WTC11 (cell line): ENCODE measurements around the gene SLC10A7. TPM values are rescaled to one million over a fixed set of nuclear protein-coding genes. Genes with fewer than 3 reads are reported as not detected.

ENCODE experiments used
- ATAC-seq: fragments of 200-7000 bp; cut with Tn5 transposase; 2 replicates; pipeline ENCODE4 v1.10.0; 2021; ENCODE audit warnings: mild to moderate bottlenecking, moderate library complexity
- CTCF ChIA-PET: fragments of 300-600 bp; sonication (Branson Sonifier 250); formaldehyde crosslinking; loops from one replicate; lab custom pipeline; 2021; ENCODE audit warnings: antibody characterized with exemption; lab: Charles Lee
- POLR2A ChIA-PET: fragments of 350-600 bp; sonication (Branson Sonifier 250); formaldehyde crosslinking; loops from one replicate; lab custom pipeline; 2021; ENCODE audit warnings: antibody characterized with exemption; lab: Charles Lee
- DNase-seq: peaks from one replicate; pipeline ENCODE4 v3.0.0; 2021; ENCODE audit warnings: low spot score
- H3K27ac Mint-ChIP-seq: 2 replicates; pipeline ENCODE4 v1.8.0; 2021; ENCODE audit warnings: mixed read lengths
- H3K27me3 Mint-ChIP-seq: 2 replicates; pipeline ENCODE4 v1.8.0; 2021; ENCODE audit warnings: low read depth, mild to moderate bottlenecking, moderate library complexity, mixed read lengths
- H3K36me3 Mint-ChIP-seq: 2 replicates; pipeline ENCODE4 v1.8.0; 2021; ENCODE audit warnings: mixed read lengths
- H3K4me1 Mint-ChIP-seq: 2 replicates; pipeline ENCODE4 v1.8.0; 2022; ENCODE audit warnings: mixed read lengths
- H3K4me3 Mint-ChIP-seq: 2 replicates; pipeline ENCODE4 v1.8.0; 2021; ENCODE audit warnings: mild to moderate bottlenecking, moderate library complexity, mixed read lengths
- H3K9me3 Mint-ChIP-seq: 2 replicates; pipeline ENCODE4 v1.8.0; 2021; ENCODE audit warnings: mixed read lengths
- CBFB ChIP-seq: sonication (generic); formaldehyde crosslinking; IDR thresholded peaks from 2 replicates; pipeline ENCODE4 v1.8.1; 2022; ENCODE audit warnings: mild to moderate bottlenecking, low read depth, missing genetic modification reagents
- E2F1 ChIP-seq: sonication (generic); formaldehyde crosslinking; IDR thresholded peaks from 2 replicates; pipeline ENCODE4 v1.8.0; 2022; ENCODE audit warnings: mild to moderate bottlenecking, missing genetic modification reagents
- E2F4 ChIP-seq: sonication (generic); formaldehyde crosslinking; IDR thresholded peaks from 2 replicates; pipeline ENCODE4 v1.8.1; 2022; ENCODE audit warnings: low read depth, mild to moderate bottlenecking, moderate library complexity, missing genetic modification reagents, borderline replicate concordance
- EMX1 ChIP-seq: fragments of 250-450 bp; sonication (Bioruptor Pico); IDR thresholded peaks from 2 replicates; pipeline ENCODE4 v1.8.0; 2021; ENCODE audit warnings: mild to moderate bottlenecking
- ERG ChIP-seq: fragments of 250-450 bp; sonication (Bioruptor Pico); IDR thresholded peaks from 2 replicates; pipeline ENCODE4 v1.8.0; 2021; ENCODE audit warnings: mild to moderate bottlenecking
- FOXJ3 ChIP-seq: sonication (generic); formaldehyde crosslinking; IDR thresholded peaks from 2 replicates; pipeline ENCODE4 v1.9.0; 2021; ENCODE audit warnings: missing genetic modification reagents, mild to moderate bottlenecking, borderline replicate concordance
- FOXP1 ChIP-seq: sonication (generic); formaldehyde crosslinking; IDR thresholded peaks from 2 replicates; pipeline ENCODE4 v1.8.0; 2022; ENCODE audit warnings: missing genetic modification reagents, mild to moderate bottlenecking, moderate library complexity, borderline replicate concordance
- GTF2I ChIP-seq: fragments of 250-450 bp; sonication (Bioruptor Pico); conservative IDR thresholded peaks from 2 replicates; pipeline ENCODE4 v1.4.0; 2021; ENCODE audit warnings: mild to moderate bottlenecking
- JAZF1 ChIP-seq: fragments of 250-450 bp; sonication (Bioruptor Pico); IDR thresholded peaks from 2 replicates; pipeline ENCODE4 v1.9.0; 2021; ENCODE audit warnings: moderate library complexity, mild to moderate bottlenecking, inconsistent platforms
- MXD4 ChIP-seq: fragments of 250-450 bp; sonication (Bioruptor Pico); IDR thresholded peaks from 2 replicates; pipeline ENCODE4 v1.8.0; 2021; ENCODE audit warnings: mild to moderate bottlenecking, moderate library complexity, borderline replicate concordance
- NFATC4 ChIP-seq: fragments of 250-450 bp; sonication (Bioruptor Pico); IDR thresholded peaks from 2 replicates; pipeline ENCODE4 v1.9.0; 2021; ENCODE audit warnings: mild to moderate bottlenecking
- NFYB ChIP-seq: sonication (generic); formaldehyde crosslinking; conservative IDR thresholded peaks from 2 replicates; pipeline ENCODE4 v1.8.0; 2022; ENCODE audit warnings: low read depth, missing genetic modification reagents
- NR1H2 ChIP-seq: sonication (generic); formaldehyde crosslinking; IDR thresholded peaks from 2 replicates; pipeline ENCODE4 v1.9.0; 2021; ENCODE audit warnings: mild to moderate bottlenecking, moderate library complexity, missing genetic modification reagents
- OVOL2 ChIP-seq: fragments of 250-450 bp; sonication (Bioruptor Pico); IDR thresholded peaks from 2 replicates; pipeline ENCODE4 v1.9.0; 2021; ENCODE audit warnings: mild to moderate bottlenecking, borderline replicate concordance
- RORB ChIP-seq: fragments of 250-450 bp; sonication (Bioruptor Pico); IDR thresholded peaks from 2 replicates; pipeline ENCODE4 v1.9.0; 2021; ENCODE audit warnings: mild to moderate bottlenecking
- SOX15 ChIP-seq: fragments of 250-450 bp; sonication (Bioruptor Pico); IDR thresholded peaks from 2 replicates; pipeline ENCODE4 v1.9.0; 2021; ENCODE audit warnings: mild to moderate bottlenecking
- ZNF121 ChIP-seq: sonication (generic); formaldehyde crosslinking; IDR thresholded peaks from 2 replicates; pipeline ENCODE4 v1.8.0; 2023; ENCODE audit warnings: missing genetic modification reagents
- ZNF138 ChIP-seq: sonication (generic); formaldehyde crosslinking; conservative IDR thresholded peaks from 2 replicates; pipeline ENCODE4 v1.8.1; 2022; ENCODE audit warnings: mild to moderate bottlenecking, moderate library complexity, missing genetic modification reagents
- ZNF232 ChIP-seq: sonication (generic); formaldehyde crosslinking; IDR thresholded peaks from 2 replicates; pipeline ENCODE4 v1.8.0; 2022; ENCODE audit warnings: mild to moderate bottlenecking, missing genetic modification reagents
- ZNF425 ChIP-seq: fragments of 250-450 bp; sonication (Bioruptor Pico); conservative IDR thresholded peaks from 2 replicates; pipeline ENCODE4 v1.9.0; 2021; ENCODE audit warnings: mild to moderate bottlenecking
- ZSCAN18 ChIP-seq: fragments of 250-450 bp; sonication (Bioruptor Pico); IDR thresholded peaks from 2 replicates; pipeline ENCODE4 v2.1.2; 2022; ENCODE audit warnings: mild to moderate bottlenecking, moderate library complexity
- total RNA-seq: library from RNA; stranded (reverse); gene quantifications from 3 replicates; pipeline ENCODE4 v1.2.3, GENCODE V29; 2021
- TF ChIP-seq, protein P1 (sequence below): sonication (generic); formaldehyde crosslinking; IDR thresholded peaks from 2 replicates; pipeline ENCODE4 v1.8.1; 2023; ENCODE audit warnings: mild to moderate bottlenecking, missing genetic modification reagents, moderate library complexity
- TF ChIP-seq, protein P2 (sequence below): sonication (generic); formaldehyde crosslinking; IDR thresholded peaks from 2 replicates; pipeline ENCODE4 v1.8.1; 2022; ENCODE audit warnings: mild to moderate bottlenecking, moderate library complexity, missing genetic modification reagents
- TF ChIP-seq, protein P3 (sequence below): sonication (generic); formaldehyde crosslinking; IDR thresholded peaks from 2 replicates; pipeline ENCODE4 v1.8.1; 2022; ENCODE audit warnings: low read depth, missing genetic modification reagents, borderline replicate concordance
- TF ChIP-seq, protein P4 (sequence below): fragments of 250-450 bp; sonication (Bioruptor Pico); IDR thresholded peaks from 2 replicates; pipeline ENCODE4 v1.9.0; 2021; ENCODE audit warnings: moderate library complexity, mild to moderate bottlenecking, inconsistent platforms, borderline replicate concordance

Gene SLC10A7
- total RNA-seq, 1 experiment from 2014 or later, result 5.0 TPM

- no peak for TF ChIP-seq RORB (CRISPR knock-in tag)
- TF ChIP-seq, protein P1, sequence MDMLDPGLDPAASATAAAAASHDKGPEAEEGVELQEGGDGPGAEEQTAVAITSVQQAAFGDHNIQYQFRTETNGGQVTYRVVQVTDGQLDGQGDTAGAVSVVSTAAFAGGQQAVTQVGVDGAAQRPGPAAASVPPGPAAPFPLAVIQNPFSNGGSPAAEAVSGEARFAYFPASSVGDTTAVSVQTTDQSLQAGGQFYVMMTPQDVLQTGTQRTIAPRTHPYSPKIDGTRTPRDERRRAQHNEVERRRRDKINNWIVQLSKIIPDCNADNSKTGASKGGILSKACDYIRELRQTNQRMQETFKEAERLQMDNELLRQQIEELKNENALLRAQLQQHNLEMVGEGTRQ, result no peak
- TF ChIP-seq, protein P2, sequence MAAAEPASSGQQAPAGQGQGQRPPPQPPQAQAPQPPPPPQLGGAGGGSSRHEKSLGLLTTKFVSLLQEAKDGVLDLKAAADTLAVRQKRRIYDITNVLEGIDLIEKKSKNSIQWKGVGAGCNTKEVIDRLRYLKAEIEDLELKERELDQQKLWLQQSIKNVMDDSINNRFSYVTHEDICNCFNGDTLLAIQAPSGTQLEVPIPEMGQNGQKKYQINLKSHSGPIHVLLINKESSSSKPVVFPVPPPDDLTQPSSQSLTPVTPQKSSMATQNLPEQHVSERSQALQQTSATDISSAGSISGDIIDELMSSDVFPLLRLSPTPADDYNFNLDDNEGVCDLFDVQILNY, result no peak
- TF ChIP-seq E2F4 (CRISPR knock-in tag), result no peak
- TF ChIP-seq ZSCAN18 (CRISPR knock-in tag), result no peak
- no peak for TF ChIP-seq OVOL2 (CRISPR knock-in tag)
- no peak for TF ChIP-seq NFYB (CRISPR knock-in tag)
- TF ChIP-seq E2F1, result no peak
- TF ChIP-seq GTF2I, result no peak
- no peak for TF ChIP-seq EMX1
- no peak for TF ChIP-seq CBFB (CRISPR knock-in tag)
- TF ChIP-seq, protein P3, sequence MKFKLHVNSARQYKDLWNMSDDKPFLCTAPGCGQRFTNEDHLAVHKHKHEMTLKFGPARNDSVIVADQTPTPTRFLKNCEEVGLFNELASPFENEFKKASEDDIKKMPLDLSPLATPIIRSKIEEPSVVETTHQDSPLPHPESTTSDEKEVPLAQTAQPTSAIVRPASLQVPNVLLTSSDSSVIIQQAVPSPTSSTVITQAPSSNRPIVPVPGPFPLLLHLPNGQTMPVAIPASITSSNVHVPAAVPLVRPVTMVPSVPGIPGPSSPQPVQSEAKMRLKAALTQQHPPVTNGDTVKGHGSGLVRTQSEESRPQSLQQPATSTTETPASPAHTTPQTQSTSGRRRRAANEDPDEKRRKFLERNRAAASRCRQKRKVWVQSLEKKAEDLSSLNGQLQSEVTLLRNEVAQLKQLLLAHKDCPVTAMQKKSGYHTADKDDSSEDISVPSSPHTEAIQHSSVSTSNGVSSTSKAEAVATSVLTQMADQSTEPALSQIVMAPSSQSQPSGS, result no peak
- no peak for TF ChIP-seq FOXJ3
- no peak for TF ChIP-seq MXD4 (CRISPR knock-in tag)
- TF ChIP-seq NFATC4 (CRISPR knock-in tag), result no peak
- no peak for TF ChIP-seq ZNF138
- TF ChIP-seq FOXP1 (CRISPR knock-in tag), result no peak
- no peak for TF ChIP-seq ERG (CRISPR knock-in tag)
- TF ChIP-seq SOX15 (CRISPR knock-in tag), result no peak
- no peak for TF ChIP-seq JAZF1 (CRISPR knock-in tag)
- ATAC-seq (no peak), DNase-seq (no peak)
- no peak overlapping the region for H3K4me3 Mint-ChIP-seq
- H3K27ac Mint-ChIP-seq, result no peak overlapping the region
- H3K9me3 Mint-ChIP-seq, result no peaks in the 10 kb centered on the region
- CTCF ChIA-PET, result no interaction called here
- POLR2A ChIA-PET, result no interaction called here
- no peaks in the 10 kb centered on the region for H3K36me3 Mint-ChIP-seq
- H3K4me1 Mint-ChIP-seq, result no peaks in the 10 kb centered on the region
- H3K27me3 Mint-ChIP-seq, result no peaks in the 10 kb centered on the region
Observed at GRCh38 chr4:146255874-146256273, 265.9 kb downstream of the SLC10A7 start.

- Mint-ChIP-seq H3K9me3 (no peaks in the 10 kb centered on the region), H3K4me3 (no peak overlapping the region), H3K36me3 (no peaks in the 10 kb centered on the region), H3K27me3 (no peaks in the 10 kb centered on the region), H3K27ac (no peak overlapping the region), H3K4me1 (no peaks in the 10 kb centered on the region)
- DNase-seq, result no peak
- CTCF ChIA-PET, result no interaction called here
- ATAC-seq, result no peak
- POLR2A ChIA-PET, result no interaction called here
- TF ChIP-seq ZNF425 (CRISPR knock-in tag) (no peak), NR1H2 (CRISPR knock-in tag) (no peak), ZNF232 (no peak), ZNF121 (no peak)
- TF ChIP-seq, protein P4, sequence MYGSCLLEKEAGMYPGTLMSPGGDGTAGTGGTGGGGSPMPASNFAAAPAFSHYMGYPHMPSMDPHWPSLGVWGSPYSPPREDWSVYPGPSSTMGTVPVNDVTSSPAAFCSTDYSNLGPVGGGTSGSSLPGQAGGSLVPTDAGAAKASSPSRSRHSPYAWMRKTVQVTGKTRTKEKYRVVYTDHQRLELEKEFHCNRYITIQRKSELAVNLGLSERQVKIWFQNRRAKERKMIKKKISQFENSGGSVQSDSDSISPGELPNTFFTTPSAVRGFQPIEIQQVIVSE (CRISPR knock-in tag), result no peak
Observed at GRCh38 chr4:146255463-146255862, 266.3 kb downstream of the SLC10A7 start.
